Measurements from ENCODE around the gene PTTG1.

- TF ChIP-seq GATA2 (IDR thresholded peaks at IDR 0.05; ENCODE audit: low read depth, low read length) (no peak), GATA3 (IDR thresholded peaks at IDR 0.05; ENCODE audit: low read depth, low read length) (no peak)
Observed at GRCh38 chr5:160474084-160474483, 52.4 kb downstream of the PTTG1 start.
